Activated CD4-positive, alpha-beta T cell treated with anti-CD3 and anti-CD28 coated beads, Interleukin-2, amount 50 U/mL, for 24 hours (primary cell): Measurements from ENCODE around the gene CES2.
"Not testable (repeated sequence)": the region's sequence is repeated elsewhere in the genome, so short reads cannot be mapped to it uniquely, and the experiment has no call there.

ENCODE experiments used
- DNase-seq, 2 donors: peaks; one replicate each; pipeline ENCODE4 v3.0.0-alpha.2; 2020; ENCODE audit warnings: low read depth in 1 of 2, low spot score in 1 of 2

Gene CES2, protein sequence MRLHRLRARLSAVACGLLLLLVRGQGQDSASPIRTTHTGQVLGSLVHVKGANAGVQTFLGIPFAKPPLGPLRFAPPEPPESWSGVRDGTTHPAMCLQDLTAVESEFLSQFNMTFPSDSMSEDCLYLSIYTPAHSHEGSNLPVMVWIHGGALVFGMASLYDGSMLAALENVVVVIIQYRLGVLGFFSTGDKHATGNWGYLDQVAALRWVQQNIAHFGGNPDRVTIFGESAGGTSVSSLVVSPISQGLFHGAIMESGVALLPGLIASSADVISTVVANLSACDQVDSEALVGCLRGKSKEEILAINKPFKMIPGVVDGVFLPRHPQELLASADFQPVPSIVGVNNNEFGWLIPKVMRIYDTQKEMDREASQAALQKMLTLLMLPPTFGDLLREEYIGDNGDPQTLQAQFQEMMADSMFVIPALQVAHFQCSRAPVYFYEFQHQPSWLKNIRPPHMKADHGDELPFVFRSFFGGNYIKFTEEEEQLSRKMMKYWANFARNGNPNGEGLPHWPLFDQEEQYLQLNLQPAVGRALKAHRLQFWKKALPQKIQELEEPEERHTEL

DNA sequence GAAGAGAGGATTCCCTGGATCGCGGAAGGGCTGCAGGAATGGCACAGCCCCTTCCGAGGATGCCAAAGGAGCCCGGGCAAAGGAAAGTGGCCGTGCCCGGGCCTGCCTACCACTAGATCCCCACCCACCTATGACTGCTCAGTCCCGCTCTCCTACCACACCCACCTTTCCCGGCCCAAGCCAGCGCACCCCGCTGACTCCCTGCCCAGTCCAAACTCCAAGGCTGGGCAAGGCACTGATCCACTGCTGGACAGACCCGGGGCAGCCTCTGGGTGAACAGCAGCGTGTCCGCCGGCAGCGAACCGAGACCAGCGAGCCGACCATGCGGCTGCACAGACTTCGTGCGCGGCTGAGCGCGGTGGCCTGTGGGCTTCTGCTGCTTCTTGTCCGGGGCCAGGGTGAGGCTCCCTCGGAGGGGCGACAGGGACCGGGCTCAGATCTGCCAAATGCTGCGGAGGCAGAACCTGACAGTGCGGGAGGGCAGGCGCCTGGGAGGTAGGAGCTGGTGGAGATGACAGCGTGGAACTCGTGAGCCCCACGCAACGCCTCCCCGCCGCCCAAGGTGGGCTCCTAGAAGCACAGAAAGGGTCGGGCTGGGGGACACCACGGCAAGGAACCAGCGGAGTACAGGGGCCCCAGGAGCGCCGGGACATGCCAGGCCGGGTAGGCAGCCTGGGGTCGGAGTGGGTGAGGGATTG is at the start of gene CES2:
TSS of gene CES2 (plus strand) at position 203 of the 698 bp plus-strand sequence. CDS start at position 323, 120 bp downstream.
- no peak for DNase-seq

DNA sequence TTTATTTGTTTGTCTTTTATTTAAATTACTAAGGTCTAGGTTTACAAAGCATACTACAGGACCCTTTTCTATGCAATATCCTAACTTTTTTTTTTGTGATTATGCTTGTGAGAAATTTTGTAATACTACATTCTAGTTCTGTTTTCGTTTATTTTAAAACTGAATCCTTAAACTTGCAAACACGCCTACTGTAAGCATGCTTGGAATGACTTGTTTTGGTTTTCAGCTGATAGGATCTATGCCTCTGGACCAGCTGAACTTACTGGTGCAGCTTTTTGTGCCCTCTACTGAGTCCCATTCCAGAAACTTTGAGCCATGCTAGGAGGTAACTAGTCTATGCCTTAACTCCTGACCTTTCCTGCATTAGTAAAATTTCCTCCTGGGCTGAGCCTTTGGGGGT is 49.0 kb upstream of the CES2 start:
- DNase-seq = no peak

DNA sequence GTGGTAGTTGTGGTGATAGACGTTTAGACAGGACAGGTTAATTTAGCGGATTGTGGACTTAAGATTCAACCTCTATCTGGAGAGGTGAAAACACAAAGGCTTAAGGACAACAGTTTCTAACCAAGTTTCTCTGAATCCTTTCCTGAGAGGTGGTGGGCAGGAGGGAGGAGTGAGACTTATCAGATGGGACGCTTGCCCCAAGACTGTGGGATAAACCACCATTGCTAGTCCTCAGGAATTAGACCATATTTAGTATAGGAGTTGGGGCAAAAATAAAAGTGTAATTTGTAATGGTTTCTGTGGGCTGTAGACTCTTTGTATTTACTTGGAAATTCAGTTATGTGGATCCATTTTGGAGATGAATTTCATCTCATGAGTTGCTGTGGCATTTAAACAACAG is 48.4 kb upstream of the CES2 start:
- no peak for DNase-seq

DNA sequence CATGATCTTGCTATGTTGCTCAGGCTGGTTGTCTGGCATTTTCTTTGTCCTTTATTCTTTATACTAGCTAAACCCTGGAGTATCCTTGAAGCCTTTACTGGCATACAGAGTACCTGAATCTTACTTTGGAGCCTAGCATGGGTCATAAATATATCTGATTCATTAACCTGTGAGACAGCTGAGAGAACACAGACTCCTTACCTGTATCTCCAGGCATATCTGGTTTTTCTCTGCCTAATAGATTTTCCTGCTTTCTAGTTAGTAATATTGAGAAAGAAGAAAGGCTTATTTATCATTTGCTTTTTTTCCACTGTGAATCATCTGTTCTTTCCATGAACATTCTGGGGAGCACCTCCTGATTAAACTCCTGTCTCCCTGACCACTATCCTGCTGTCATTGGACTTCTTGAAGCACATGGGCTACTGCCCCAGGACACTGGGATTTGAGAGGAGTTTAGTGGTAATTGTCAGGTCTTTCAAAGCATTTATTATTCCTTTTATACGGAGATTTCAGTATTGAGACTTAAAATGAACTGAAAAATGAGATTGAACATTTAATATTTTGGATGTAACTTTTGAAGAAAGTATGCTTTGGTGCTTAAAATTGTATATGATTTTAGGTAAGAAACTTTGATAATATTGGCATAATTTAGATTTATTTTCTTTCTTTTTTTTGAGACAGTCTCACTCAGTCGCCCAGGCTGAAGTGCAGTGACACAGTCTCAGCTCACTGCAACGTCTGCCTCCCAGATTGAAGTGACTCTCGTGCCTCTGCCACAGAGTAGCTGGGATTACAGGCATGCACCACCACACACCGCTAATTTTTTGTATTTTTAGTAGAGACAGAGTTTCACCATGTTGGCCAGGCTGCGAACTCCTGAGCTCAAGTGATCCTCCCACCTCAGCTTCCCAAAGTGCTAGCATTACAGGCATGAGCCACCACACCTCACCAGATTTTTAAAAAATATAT is 46.4 kb upstream of the CES2 start:
- no peak for DNase-seq

DNA sequence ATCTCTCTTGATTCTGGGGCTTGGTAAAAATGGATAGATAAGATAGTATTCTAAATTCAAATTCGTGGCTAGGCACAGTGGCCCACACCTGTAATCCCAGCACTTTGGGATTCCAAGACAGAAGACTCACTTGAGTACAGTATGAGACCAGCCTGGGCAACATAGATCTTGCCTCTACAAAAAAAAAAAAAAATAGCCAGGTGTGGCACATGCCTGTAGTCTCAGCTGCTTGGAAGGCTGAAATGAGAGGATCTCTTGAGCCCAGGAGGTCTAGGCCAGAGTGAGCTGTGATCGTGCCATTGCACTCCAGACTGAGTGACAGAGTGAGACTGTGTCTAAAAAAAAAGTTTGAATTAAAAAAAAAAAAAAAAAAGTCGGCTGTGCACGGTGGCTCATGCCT is 45.7 kb upstream of the CES2 start:
- DNase-seq = no peak

DNA sequence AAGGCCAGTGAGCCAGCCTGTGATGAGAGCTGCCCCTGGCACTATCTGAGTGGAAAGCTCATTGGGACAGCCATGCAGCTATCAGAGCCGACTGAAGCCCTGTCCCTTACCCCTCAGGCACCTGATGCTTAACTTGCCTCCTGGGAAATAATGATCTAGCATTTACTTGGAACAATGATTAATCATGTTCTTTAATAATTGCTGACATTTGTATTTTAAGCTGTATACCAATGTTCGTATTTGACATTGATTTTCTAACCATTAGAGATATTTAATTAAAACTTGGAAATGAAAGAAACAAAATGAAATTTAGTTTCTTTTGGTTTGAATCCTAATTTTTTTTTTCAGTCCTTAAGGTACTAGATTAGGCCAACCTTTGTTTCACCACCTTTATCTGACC is 44.5 kb upstream of the CES2 start:
- DNase-seq = no peak

DNA sequence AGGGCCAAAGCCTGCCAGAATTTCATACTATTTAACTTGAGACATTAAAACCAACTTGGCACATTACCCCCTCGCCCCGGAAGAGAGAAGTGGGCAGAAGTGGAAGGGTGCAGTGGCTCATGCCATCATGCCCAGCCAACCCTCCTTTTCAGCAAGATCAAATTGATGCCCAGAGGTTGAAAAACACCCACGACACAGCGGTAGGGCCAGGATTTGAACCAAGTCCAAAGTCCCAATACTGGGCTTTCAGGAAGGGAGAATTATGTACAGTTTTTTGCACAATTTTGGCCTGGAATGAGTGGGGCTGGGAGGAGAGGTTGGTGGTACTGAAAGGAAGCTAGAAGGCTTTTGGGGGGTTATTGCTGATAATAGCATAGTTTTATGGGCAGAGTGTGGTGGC is 44.0 kb upstream of the CES2 start:
- DNase-seq = no peak

DNA sequence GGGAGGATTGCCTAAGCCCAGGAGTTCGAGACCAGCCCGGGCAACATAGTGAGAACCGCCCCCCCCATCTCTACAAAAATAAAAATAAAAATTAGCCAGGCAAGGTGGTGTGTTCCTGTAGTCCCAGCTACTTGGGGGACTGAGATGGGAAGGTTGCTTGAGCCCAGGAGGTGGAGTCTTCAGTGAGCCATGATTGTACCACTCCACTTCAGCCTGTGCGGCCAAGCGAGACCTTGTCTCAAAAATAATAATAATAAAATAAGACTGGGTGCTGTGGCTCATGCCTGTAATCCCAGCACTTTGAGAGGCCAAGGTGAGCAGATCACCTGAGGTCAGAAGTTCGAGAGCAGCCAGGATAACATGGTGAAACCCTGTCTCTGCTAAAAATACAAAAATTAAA is 43.5 kb upstream of the CES2 start:
- no peak for DNase-seq

DNA sequence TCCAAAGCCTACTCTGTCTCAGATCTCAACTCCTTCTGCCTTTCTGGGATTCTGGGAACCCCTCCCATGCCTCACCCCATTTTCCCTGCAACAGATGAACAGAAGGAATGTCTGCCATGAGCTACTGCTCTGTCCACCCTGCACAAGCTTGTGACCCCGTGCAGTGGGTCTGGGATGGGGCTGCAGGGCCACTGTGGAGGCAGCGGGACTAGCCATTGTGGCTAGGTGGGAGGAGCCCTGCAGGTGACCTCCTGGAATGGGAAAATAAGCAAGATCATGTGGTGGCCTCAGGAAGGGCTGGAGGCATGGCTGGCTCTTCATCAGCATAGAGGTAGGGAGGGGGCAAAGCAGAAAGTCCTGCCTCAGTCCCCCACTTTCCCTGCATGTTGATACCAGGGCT is 41.3 kb upstream of the CES2 start:
- DNase-seq = no peak

DNA sequence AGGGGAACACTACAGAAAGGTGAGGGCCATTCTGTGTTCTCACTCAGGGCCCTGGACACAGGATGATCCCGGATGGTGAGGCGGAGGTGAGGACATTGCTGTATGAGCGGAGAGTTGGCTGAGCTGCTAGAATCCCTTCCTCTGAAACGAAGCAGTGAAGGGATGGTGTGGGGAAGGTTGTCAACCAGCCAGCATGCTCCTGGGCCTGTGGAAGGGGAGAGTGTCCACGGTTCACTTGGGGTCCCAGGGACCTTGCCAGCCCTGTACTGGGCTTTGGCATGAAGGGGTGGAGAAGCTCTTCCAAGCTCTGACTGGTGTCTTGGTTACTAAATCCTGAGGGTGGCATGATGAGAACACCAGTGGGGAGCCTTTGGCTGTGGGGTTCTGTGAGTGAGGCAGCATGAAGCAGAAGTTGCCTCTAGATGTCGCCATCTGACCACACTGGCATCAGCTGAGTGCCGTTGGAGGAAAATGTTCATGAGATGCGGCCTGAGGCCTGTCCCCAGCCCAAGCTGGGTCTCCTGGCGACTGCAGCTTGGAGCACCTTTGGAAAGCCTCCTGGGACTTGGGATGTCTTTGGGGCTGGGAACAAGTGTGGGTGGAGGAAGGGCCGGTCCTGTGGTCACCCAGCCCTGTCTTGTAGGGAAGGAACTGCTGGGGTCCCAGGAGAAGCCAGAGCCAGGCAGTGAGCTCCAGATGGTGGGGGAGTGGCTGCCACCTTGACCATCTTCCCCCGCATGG is 40.2 kb upstream of the CES2 start:
- DNase-seq = peak; percentile 22 to 52

DNA sequence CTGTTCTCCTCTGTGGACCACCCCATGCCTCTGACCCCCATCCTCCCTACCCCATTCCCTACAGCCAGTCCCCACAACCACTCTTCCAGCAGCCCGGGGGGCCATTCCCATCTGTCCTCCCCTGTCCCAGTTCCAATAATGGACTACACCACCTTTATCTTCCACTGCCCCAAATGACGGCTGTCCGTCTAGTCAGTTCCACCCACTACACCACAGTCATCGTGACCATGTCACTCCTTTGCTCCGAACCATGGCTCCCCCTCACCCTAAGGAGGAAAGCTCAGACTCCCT is 39.7 kb upstream of the CES2 start:
- DNase-seq = no peak

DNA sequence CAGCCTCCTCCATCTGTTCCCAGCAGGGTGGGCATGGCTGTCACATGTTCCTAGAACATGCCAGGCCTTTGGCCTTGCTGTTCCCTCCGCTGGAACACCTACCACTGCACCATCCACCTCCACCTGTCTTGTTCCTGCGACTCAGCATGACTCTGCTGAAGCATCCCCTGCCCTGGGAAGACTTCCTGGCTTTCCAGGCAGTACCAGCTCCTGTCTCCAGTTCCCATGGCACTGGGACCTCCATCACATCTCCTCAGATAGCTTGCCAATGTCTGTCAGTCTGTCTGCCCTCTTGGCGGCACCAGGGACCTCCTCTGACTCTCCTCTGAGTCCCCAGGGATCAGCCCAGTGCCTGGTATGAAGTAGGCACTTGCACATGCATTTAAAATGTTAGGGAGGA is 39.3 kb upstream of the CES2 start:
- no peak for DNase-seq

DNA sequence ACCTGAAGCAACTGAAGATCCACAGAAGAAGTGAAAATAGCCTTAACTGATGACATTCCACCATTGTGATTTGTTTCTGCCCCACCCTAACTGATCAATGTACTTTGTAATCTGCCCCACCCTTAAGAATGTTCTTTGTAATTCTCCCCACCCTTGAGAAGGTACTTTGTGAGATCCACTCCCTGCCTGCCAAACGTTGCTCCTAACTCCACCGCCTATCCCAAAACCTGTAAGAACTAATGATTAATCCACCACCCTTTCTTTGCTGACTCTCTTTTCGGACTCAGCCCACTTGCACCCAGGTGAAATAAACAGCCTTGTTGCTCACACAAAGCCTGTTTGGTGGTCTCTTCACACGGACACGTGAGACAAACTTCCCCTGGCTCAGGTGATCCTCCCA is 38.6 kb upstream of the CES2 start:
- DNase-seq = not testable (repeated sequence)

DNA sequence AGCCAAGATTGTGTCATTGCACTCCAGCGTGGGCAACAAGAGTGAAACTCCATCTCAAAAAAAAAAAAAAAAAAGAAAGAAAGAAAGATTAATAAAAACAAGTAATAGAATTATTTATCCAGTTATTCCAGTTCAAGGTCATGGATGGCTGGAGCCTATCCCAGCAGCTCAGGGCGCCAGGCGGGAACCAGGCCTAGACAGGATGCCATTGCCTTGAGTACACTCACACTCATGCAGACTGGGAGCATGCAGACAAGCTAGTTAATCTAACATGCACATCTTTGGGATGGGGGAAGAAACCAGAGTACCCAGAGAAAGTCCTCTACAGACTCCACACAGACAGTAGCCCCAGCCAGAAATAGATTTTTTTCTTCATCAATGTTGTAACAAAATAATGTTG is 37.1 kb upstream of the CES2 start:
- no peak for DNase-seq

DNA sequence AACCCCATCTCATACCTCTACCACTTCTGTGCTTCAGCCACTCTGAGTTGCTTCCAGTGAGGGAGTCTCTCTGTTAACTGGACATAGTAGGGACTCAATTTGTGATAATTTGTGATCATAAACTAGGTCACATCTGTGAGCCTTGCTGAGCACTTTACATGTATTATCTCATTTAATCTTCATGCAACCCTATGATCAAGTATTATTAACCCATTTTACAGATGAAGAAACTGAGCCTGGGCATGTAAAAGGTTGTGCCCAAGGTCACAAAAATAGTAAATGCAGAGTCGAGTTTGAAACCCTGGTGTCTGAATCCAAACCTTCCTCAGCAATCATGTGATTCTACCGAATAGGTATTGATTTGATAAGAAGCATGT is 36.4 kb upstream of the CES2 start:
- no peak for DNase-seq

DNA sequence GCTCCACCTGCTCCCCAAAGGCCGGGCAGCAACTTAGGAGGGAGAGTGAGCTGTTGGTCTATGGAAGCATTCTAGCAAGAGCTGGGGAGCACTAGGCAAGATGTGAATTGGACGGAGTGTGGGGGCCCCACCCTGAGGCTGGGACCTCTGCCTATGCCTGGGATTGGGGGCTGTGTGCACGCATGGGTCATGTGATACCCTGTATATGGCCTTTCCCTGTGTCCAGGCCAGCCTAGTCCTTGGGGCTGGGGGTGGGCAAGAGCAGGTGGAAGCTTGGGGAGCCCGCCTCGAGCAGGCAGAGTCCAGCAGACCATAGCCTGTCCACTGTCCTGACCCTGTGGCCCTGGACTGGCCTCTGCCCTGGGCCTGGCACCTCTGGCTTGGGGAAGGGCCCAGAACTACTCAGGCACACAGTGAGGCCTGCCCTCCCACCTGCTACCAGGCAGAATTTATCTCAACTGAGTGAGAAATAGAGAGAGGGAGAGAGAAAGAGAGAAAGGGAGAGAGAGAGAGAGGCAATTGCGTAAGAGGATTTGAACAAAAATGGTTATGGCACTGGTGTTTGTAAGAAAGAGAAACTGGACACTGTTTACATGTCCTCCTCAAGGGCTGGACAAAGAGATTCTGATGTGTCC is 35.9 kb upstream of the CES2 start:
- no peak for DNase-seq

DNA sequence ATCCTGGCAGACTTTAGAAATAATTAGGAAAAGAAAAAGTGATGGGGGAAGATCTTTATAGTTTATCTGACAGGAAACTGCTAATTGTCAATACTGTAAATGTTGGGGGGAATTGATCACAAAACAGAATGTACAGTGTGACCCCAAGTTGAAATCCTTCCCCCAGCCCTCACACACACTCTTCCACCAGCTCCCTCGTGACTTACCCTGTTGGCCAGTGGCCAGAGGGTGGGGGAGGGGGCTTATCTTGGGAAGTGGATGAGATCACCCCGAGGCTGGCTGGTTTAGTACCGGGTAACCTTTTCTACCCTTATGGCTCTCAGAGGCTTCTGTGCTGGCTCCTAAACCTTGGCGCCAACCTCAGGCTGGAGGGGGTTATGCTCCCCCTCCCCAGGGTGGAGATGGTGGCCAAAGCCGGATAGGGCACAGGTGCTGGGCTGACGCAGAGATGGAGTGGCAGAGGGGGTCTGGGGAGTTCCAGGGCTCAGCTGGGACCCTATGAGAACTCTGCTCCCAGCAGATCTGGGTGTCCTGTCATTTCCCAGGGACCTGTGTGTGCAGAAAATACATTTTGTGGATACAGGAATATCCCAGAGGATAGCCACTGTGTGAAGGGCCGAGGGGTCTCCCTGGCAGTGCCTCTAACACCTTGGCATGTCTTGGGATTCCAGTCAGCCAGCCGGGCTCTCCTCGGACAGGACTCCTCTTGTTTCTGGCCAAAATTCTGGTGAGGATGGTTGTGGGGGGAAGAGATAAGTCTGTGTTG is 35.2 kb upstream of the CES2 start:
- no peak for DNase-seq

DNA sequence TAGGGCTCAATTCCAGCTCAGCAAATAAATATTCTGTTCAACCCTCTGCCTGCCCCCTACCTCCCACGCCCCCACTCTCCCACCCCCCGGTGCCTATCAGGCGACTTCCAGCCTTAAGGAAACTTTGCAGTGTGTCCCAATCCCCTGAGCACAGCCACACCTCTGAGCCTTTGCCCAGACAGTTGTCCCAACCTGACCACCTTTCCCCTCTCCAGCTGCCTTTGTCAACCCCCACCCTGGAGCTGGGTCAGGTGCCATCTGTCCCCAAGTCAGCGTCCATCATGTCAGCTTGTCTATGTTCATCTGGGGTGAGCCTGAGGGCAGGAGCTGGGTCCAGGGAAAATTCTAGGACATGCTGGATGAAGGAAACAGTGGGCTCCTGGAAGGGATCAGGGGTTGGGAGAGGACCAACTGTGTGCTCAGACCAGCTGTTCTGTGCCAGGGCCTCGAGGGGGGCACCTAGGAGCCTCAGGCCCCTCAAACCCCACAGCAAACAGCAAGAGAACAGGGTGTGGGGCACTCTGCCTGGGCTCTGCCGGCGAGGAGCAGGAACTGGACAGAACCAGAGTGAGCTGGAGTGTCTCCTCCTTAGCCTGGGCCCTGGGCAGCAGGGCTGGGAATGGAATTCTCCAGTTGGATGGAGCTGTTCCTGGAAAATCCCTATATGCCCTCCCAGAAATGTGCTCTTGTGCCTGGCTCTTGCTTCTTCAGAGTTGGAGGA is 34.4 kb upstream of the CES2 start:
- DNase-seq = no peak

DNA sequence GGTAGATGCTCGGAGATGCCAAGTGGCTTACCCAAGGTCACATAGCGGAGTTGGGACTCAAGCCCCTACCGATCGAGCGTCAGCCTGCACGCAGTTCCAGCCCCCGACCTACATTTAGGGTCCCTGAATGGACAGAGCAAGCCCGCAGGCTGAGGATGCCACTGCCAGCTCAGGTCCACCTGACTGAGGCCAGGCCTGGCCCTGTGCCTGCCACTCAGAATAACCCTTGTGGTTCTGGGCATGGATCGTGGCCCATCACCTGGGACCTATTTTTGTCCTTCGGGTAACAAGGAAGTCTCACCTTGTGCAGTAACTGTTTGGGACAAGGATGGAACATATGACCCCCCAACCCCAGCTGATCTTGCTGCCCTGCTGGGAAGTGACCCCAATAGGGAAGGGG is 33.7 kb upstream of the CES2 start:
- DNase-seq = no peak
